ENCODE results near the gene DLGAP4. TPM values are rescaled to one million over a fixed set of nuclear protein-coding genes. Genes with fewer than 3 reads are reported as not detected.

DLGAP4 gene
- total RNA-seq, 4 donors from 2014 or later = 33.5 to 159 (median 56.6) TPM

DNA sequence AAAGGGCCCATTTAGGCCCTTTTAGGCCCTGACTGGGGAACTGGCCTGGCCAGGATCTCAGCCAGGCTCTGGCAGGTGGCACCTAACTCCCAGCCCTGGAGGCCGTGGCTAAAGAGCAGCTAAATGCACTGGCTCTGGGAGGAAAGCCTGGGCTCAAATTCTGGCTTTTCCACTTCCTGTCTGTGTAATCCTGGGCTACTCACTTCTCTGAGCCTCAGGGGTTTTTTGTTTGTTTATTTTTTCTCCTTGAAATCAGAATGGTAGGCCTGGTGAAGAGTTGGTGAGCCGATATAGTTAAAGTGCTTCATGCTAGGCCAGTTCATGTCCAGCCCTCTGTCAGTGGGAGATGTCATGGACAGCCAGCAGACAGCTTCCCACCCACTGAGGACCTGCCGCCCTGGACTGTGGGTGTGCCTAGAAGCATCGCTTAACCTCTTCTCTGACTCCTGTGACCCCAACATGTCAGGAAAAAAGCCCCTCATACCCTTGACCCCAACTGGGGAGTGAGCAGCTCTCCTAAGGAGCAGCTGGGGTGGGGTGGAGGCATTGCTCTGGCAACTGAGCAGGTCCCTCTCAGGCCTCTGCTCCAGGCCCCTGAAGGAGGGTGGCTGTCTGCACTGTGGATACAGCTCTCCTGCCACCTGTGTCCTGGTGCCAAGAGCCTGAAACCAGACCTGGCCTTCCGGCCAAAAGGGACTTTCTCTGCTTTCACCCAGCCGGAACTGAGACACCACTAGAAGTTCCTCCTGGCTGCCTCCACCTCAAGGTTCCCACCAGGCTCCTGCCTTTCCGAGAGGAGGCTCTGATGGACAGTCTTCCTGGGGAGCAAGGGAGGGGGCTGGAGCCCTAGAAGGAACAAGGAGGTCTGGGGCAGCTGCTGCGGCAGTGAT is 178.0 kb downstream of the DLGAP4 start:
- Histone ChIP-seq H3K27ac (peak overlapping the region in 2 of 4 donors; percentile 18 to 22), H3K27me3 (no peaks in the 10 kb centered on the region), H3K4me1 (peaks cover 13 to 41% (median 27%) of the 10 kb centered on the region in 4 donors), H3K36me3 (no peaks in the 10 kb centered on the region), H3K9me3 (no peaks in the 10 kb centered on the region), H3K4me3 (no peak overlapping the region)
- in situ Hi-C loops (cut with MboI; ENCODE audit: low pct_ligation_motif_present in 1 of 4, low pct_unique_long_range_greater_than_20kb in 1 of 4, low sequenced_read_pairs in 3 of 4) = no loop called here
- TF ChIP-seq, protein P1, sequence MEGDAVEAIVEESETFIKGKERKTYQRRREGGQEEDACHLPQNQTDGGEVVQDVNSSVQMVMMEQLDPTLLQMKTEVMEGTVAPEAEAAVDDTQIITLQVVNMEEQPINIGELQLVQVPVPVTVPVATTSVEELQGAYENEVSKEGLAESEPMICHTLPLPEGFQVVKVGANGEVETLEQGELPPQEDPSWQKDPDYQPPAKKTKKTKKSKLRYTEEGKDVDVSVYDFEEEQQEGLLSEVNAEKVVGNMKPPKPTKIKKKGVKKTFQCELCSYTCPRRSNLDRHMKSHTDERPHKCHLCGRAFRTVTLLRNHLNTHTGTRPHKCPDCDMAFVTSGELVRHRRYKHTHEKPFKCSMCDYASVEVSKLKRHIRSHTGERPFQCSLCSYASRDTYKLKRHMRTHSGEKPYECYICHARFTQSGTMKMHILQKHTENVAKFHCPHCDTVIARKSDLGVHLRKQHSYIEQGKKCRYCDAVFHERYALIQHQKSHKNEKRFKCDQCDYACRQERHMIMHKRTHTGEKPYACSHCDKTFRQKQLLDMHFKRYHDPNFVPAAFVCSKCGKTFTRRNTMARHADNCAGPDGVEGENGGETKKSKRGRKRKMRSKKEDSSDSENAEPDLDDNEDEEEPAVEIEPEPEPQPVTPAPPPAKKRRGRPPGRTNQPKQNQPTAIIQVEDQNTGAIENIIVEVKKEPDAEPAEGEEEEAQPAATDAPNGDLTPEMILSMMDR (IDR thresholded peaks at IDR 0.05) = no peak
- no peak for TF ChIP-seq POLR2AphosphoS5 (IDR thresholded peaks at IDR 0.05)
- no peak for TF ChIP-seq POLR2A (IDR thresholded peaks at IDR 0.05)
- TF ChIP-seq EP300 (IDR thresholded peaks at IDR 0.05; ENCODE audit: low read depth) = no peak
- intact Hi-C loops (cut with DNase I; ENCODE audit: low total_unique reads) = no loop called here
- WGBS, 2 donors (ENCODE audit: low coverage in 1 of 2) = 63 to 87% methylated on average over 3 to 8 of the region's 8 CpGs
- DNase-seq = no peak

DNA sequence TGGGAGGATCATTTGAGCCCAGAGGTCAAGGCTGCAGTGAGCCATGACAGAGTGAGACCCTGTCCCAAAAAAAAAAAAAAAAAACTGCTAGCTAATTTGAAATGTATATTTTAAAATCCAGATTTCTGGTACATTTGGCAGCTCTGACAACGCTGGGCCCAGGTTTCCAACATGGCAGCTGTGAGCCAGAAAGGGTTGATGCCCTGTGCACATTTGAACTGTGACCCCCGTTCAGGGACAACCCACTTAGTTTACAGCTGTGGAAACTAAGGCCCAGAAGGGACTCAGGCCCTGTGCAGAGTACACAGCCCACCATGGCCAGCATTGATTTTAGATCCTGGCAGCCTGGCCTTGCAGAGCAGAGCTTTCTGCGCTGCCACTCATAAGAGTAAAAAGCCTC is 179.1 kb downstream of the DLGAP4 start:
- H3K4me1 ChIP-seq = peaks cover 13 to 41% (median 26%) of the 10 kb centered on the region in 4 donors
- 95 to 100% methylated on average over 1 to 3 of the region's 3 CpGs for WGBS, 2 donors (ENCODE audit: low coverage in 1 of 2)
- H3K27me3 ChIP-seq = no peaks in the 10 kb centered on the region
- in situ Hi-C loops (cut with MboI; ENCODE audit: low pct_ligation_motif_present in 1 of 4, low pct_unique_long_range_greater_than_20kb in 1 of 4, low sequenced_read_pairs in 3 of 4) = no loop called here
- no peaks in the 10 kb centered on the region for H3K36me3 ChIP-seq
- TF ChIP-seq POLR2AphosphoS5 (IDR thresholded peaks at IDR 0.05) = no peak
- no peak for TF ChIP-seq POLR2A (IDR thresholded peaks at IDR 0.05)
- no peak for TF ChIP-seq EP300 (IDR thresholded peaks at IDR 0.05; ENCODE audit: low read depth)
- TF ChIP-seq, protein P1 (IDR thresholded peaks at IDR 0.05) = no peak
- no peak overlapping the region for H3K27ac ChIP-seq
- no peaks in the 10 kb centered on the region for H3K9me3 ChIP-seq
- H3K4me3 ChIP-seq = no peak overlapping the region
- no peak for DNase-seq
- intact Hi-C loops (cut with DNase I; ENCODE audit: low total_unique reads) = no loop called here

DNA sequence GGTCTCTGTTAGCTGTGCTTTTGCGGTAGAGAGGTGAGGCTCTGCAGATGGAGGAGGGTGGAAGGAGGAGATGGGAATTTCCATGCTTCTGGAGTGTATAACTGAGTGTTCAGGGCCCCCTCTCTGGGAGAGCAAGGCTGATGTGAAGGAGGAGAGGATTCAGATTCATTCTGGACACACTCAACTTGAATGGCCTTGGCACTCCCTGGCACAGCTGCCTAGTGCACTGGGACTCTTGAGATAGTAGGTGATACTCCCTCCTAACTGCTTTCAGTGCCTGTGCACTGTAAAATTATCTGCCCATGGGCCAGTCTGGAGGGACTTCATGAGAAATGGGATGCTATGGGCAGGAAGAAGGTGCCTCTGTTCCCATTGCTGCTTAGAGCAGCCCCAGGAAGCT is 180.9 kb downstream of the DLGAP4 start:
- no peak overlapping the region for H3K27ac ChIP-seq
- H3K27me3 ChIP-seq = no peaks in the 10 kb centered on the region
- intact Hi-C loops (cut with DNase I; ENCODE audit: low total_unique reads) (no loop called here), in situ Hi-C loops (cut with MboI; ENCODE audit: low pct_ligation_motif_present in 1 of 4, low pct_unique_long_range_greater_than_20kb in 1 of 4, low sequenced_read_pairs in 3 of 4) (no loop called here)
- no peak for TF ChIP-seq POLR2A (IDR thresholded peaks at IDR 0.05)
- TF ChIP-seq POLR2AphosphoS5 (IDR thresholded peaks at IDR 0.05) = no peak
- no peak for TF ChIP-seq EP300 (IDR thresholded peaks at IDR 0.05; ENCODE audit: low read depth)
- TF ChIP-seq, protein P1 (IDR thresholded peaks at IDR 0.05) = no peak
- H3K4me3 ChIP-seq = no peak overlapping the region
- H3K9me3 ChIP-seq = no peaks in the 10 kb centered on the region
- DNase-seq = no peak
- WGBS, 2 donors (ENCODE audit: low coverage in 1 of 2) = 88% methylated on average over 1 of the region's 1 CpG; no CpG with 5 or more reads in 1 of the 2 donors
- H3K36me3 ChIP-seq = no peaks in the 10 kb centered on the region
- H3K4me1 ChIP-seq = peaks cover 17 to 46% (median 22%) of the 10 kb centered on the region in 4 donors

DNA sequence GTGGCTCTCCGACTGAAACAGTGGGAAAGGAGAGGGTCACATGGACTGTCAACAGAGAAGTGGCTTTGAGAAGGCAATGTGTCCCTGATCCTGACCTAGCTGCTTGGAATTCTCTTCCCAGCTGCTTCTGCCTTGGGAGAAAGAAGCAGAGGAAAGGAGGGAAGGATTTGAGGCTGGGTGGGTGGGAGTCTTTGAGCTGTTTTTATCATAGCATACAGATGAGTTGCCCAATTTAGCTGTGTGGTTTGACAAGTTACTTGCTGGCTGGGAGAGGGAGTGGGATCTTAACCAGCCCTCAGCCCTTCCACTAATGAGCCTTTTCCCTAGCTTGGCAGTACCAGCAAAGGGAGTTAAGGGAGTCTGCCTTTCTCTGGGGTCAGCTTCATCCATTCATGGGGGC is 184.1 kb downstream of the DLGAP4 start:
- TF ChIP-seq, protein P1 (IDR thresholded peaks at IDR 0.05) = no peak
- no peak for TF ChIP-seq EP300 (IDR thresholded peaks at IDR 0.05; ENCODE audit: low read depth)
- TF ChIP-seq POLR2A (IDR thresholded peaks at IDR 0.05) = no peak
- no peak for TF ChIP-seq POLR2AphosphoS5 (IDR thresholded peaks at IDR 0.05)
- intact Hi-C loops (cut with DNase I; ENCODE audit: low total_unique reads) (no loop called here), in situ Hi-C loops (cut with MboI; ENCODE audit: low pct_ligation_motif_present in 1 of 4, low pct_unique_long_range_greater_than_20kb in 1 of 4, low sequenced_read_pairs in 3 of 4) (no loop called here)
- H3K36me3 ChIP-seq = no peaks in the 10 kb centered on the region
- DNase-seq = no peak
- no peak overlapping the region for H3K4me3 ChIP-seq
- no peaks in the 10 kb centered on the region for H3K9me3 ChIP-seq
- peaks cover 24 to 46% (median 28%) of the 10 kb centered on the region in 4 donors for H3K4me1 ChIP-seq
- peak overlapping the region in 1 of 4 donors; percentile 31 for H3K27ac ChIP-seq
- 93% methylated on average over 1 of the region's 1 CpG; no CpG with 5 or more reads in 1 of the 2 donors for WGBS, 2 donors (ENCODE audit: low coverage in 1 of 2)
- no peaks in the 10 kb centered on the region for H3K27me3 ChIP-seq
